Spleen (tissue), 7 donors: ENCODE data around the gene ERCC2.

ENCODE experiments used
- CTCF ChIP-seq, 11 experiments: fragments of 200-600 bp in 7 of 11; fragments of 450-650 bp in 4 of 11; sonication (generic) in 4 of 11; IDR thresholded peaks in 8 of 11; conservative IDR thresholded peaks in 3 of 11; 1 replicate in 7 of 11; 2 replicates in 4 of 11; pipeline versions ENCODE4 v1.4.0 to v1.8.0; 2016 to 2021; ENCODE audit warnings: antibody characterized with exemption in 11 of 11, inconsistent platforms in 4 of 11, mild to moderate bottlenecking in 1 of 11
- POLR2A ChIP-seq, 3 donors: fragments of 450-650 bp; IDR thresholded peaks; one replicate each; pipeline ENCODE4 v1.5.1; 2017; ENCODE audit warnings: antibody characterized with exemption in 3 of 3, mild to moderate bottlenecking in 1 of 3
- POLR2AphosphoS5 ChIP-seq, 3 donors: sonication (generic); formaldehyde crosslinking; IDR thresholded peaks; one replicate each; pipeline ENCODE4 v1.5.1; 2017; ENCODE audit warnings: antibody characterized with exemption in 3 of 3
- donor health status: DM: no; HTN: no; CAD: no; lungs with moderate emphysema.
- donor health status: DM: no; HTN: no; CAD: no.
- donor health status: DM: no; HTN: no; CAD: no.

GRCh38 chr19:45351401-45351952 is 18.9 kb downstream of the ERCC2 start:
- TF ChIP-seq CTCF (IDR thresholded peaks at IDR 0.05 in 8 of 11, conservative IDR thresholded peaks at IDR 0.05 in 3 of 11): no peak
- TF ChIP-seq POLR2AphosphoS5 (IDR thresholded peaks at IDR 0.05): no peak
- TF ChIP-seq POLR2A (IDR thresholded peaks at IDR 0.05): no peak
